PC-3 (cell line): ENCODE data around the gene LRP1B. TPM values are rescaled to one million over a fixed set of nuclear protein-coding genes. Genes with fewer than 3 reads are reported as not detected.

ENCODE experiments used
- ATAC-seq: fragments of 200-7000 bp; cut with Tn5 transposase; 2 replicates; pipeline ENCODE4 v1.9.1; 2020; ENCODE audit warnings: mild to moderate bottlenecking, moderate library complexity
- BruUV-seq: library from RNA; stranded (reverse); fragments of 400-500 nt; replicated peaks from 2 replicates; lab custom pipeline; 2021; lab: Mats Ljungman, UMichigan
- CTCF ChIA-PET: fragments of 300-600 bp; sonication (Branson Sonifier 250); formaldehyde crosslinking; loops from one replicate; lab custom pipeline; 2022; ENCODE audit warnings: antibody characterized with exemption; lab: Charles Lee
- POLR2A ChIA-PET: fragments of 300-600 bp; sonication (Branson Sonifier 250); formaldehyde crosslinking; loops from one replicate; lab custom pipeline; 2022; ENCODE audit warnings: antibody characterized with exemption; ENCODE audit not compliant: unreplicated experiment; lab: Charles Lee
- DNase-seq: peaks from one replicate; pipeline ENCODE4 v3.0.0-alpha.2; 2015
- H2AFZ ChIP-seq: fragments of 300-600 bp; sonication (generic); 2 replicates; pipeline ENCODE4 v1.6.0; 2016; ENCODE audit warnings: antibody characterized with exemption, low read length
- H3F3A ChIP-seq: fragments of 300-600 bp; sonication (generic); one replicate; pipeline ENCODE4 v1.6.0; 2017; ENCODE audit warnings: antibody characterized with exemption, low read length, control low read depth, mild to moderate bottlenecking; ENCODE audit not compliant: unreplicated experiment
- H3K27ac ChIP-seq: fragments of 300-600 bp; sonication (generic); 2 replicates; pipeline ENCODE4 v1.5.1; 2016; ENCODE audit warnings: mild to moderate bottlenecking, low read length
- H3K27me3 ChIP-seq: fragments of 300-600 bp; sonication (generic); 2 replicates; pipeline ENCODE4 v1.6.1; 2016; ENCODE audit warnings: low read length, mixed read lengths
- H3K36me3 ChIP-seq: fragments of 300-600 bp; sonication (generic); 2 replicates; pipeline ENCODE4 v1.6.1; 2016; ENCODE audit warnings: low read depth, mixed run types, low read length, mixed read lengths
- H3K4me1 ChIP-seq: fragments of 300-600 bp; sonication (generic); 2 replicates; pipeline ENCODE4 v1.5.1; 2016; ENCODE audit warnings: low read length; ENCODE audit not compliant: insufficient read depth
- H3K4me2 ChIP-seq: fragments of 300-600 bp; sonication (generic); 2 replicates; pipeline ENCODE4 v1.6.0; 2016; ENCODE audit warnings: low read length
- H3K4me3 ChIP-seq: fragments of 300-600 bp; sonication (generic); 2 replicates; pipeline ENCODE4 v1.5.1; 2016; ENCODE audit warnings: mild to moderate bottlenecking, low read length, mixed read lengths
- H3K79me2 ChIP-seq: fragments of 300-600 bp; sonication (generic); 2 replicates; pipeline ENCODE4 v1.6.1; 2017; ENCODE audit warnings: low read length, mixed read lengths
- H3K9ac ChIP-seq: fragments of 300-600 bp; sonication (generic); 2 replicates; pipeline ENCODE4 v1.6.0; 2016; ENCODE audit warnings: mild to moderate bottlenecking, low read length
- H3K9me2 ChIP-seq: fragments of 300-600 bp; sonication (generic); replicated peaks from 2 replicates; pipeline ENCODE4 v1.6.1; 2016; ENCODE audit warnings: mixed run types, low read length, mixed read lengths
- H3K9me3 ChIP-seq: fragments of 300-600 bp; sonication (generic); 2 replicates; pipeline ENCODE4 v1.6.1; 2016; ENCODE audit warnings: low read length, mixed read lengths
- H4K20me1 ChIP-seq: fragments of 300-600 bp; sonication (generic); 2 replicates; pipeline ENCODE4 v1.6.1; 2016; ENCODE audit warnings: low read length, mixed read lengths
- CTCF ChIP-seq: fragments of 300-600 bp; sonication (generic); conservative IDR thresholded peaks from 2 replicates; pipeline ENCODE4 v1.5.1; 2017; ENCODE audit warnings: antibody characterized with exemption, low read depth, mild to moderate bottlenecking, low read length
- EZH2 ChIP-seq: fragments of 300-600 bp; sonication (generic); IDR thresholded peaks from one replicate; pipeline ENCODE4 v1.6.1; 2017; ENCODE audit warnings: antibody characterized with exemption, mild to moderate bottlenecking, low read length; ENCODE audit not compliant: unreplicated experiment
- EZH2phosphoT487 ChIP-seq: fragments of 300-600 bp; sonication (generic); IDR thresholded peaks from 2 replicates; pipeline ENCODE4 v1.6.1; 2018; ENCODE audit warnings: mild to moderate bottlenecking, antibody characterized with exemption, low read length, borderline replicate concordance
- intact Hi-C: fragments of 100-400 bp; cut with micrococcal nuclease; formaldehyde crosslinking; loops from 2 replicates; pipeline ENCODE4 v1.9.0; 2023
- total RNA-seq: library from RNA; depleted of rRNA; stranded (reverse); fragments of >200 nt; gene quantifications from 2 replicates; pipeline ENCODE4 v1.2.3, GENCODE V29; 2014

Gene LRP1B
- total RNA-seq, 1 experiment from 2014 or later, result 0.04 TPM

DNA sequence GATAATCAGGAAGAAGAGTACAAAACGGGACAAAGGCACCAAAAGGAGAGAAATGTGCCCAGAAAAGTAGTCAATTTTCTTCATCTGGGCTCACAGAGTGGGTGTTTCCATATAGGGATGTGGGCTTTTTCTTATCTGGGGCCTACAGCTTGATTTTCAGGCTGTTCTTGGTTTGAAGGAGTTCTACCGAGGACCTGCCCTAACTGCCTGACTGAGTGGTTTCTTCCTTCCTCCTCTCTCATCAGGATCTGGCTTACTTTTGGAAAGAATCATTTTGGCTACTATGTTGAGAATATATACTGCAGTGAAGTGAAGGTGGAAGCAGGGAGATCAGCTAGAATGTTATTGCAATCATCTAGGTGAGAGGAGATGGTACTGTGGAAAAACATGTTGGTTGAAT, 316.7 kb downstream of the LRP1B start:
- no TSS peak for BruUV-seq
- Histone ChIP-seq H4K20me1 (no peaks in the 10 kb centered on the region), H3K4me2 (no peak overlapping the region), H3K27me3 (no peaks in the 10 kb centered on the region), H3K9ac (no peak overlapping the region), H3K4me3 (no peak overlapping the region), H3K9me3 (0 out of 2 replicates have a peak, but pooled peaks cover 4% of the 10 kb centered on the region), H2AFZ (no peak overlapping the region), H3K4me1 (no peaks in the 10 kb centered on the region), H3K9me2 (no peaks in the 10 kb centered on the region), H3F3A (no peaks in the 10 kb centered on the region), H3K27ac (no peak overlapping the region), H3K79me2 (no peaks in the 10 kb centered on the region), H3K36me3 (no peaks in the 10 kb centered on the region)
- POLR2A ChIA-PET, result no interaction called here
- no peak for ATAC-seq
- CTCF ChIA-PET, result no interaction called here
- no peak for TF ChIP-seq EZH2phosphoT487
- TF ChIP-seq EZH2, result no peak
- TF ChIP-seq CTCF, result no peak
- intact Hi-C loops, result no loop called here
- no peak for DNase-seq

GRCh38 chr2:141810148-141810547, 320.7 kb downstream of the LRP1B start:
- H3K9me3 ChIP-seq, result 0 out of 2 replicates have a peak, but pooled peaks cover 4% of the 10 kb centered on the region
- H3K79me2 ChIP-seq, result no peaks in the 10 kb centered on the region
- H3K4me1 ChIP-seq, result no peaks in the 10 kb centered on the region
- ATAC-seq, result no peak
- no peaks in the 10 kb centered on the region for H3K36me3 ChIP-seq
- no peak overlapping the region for H3K4me2 ChIP-seq
- no peaks in the 10 kb centered on the region for H3F3A ChIP-seq
- no peaks in the 10 kb centered on the region for H3K27me3 ChIP-seq
- POLR2A ChIA-PET, result no interaction called here
- H2AFZ ChIP-seq, result no peak overlapping the region
- intact Hi-C loops, result no loop called here
- H4K20me1 ChIP-seq, result no peaks in the 10 kb centered on the region
- no TSS peak for BruUV-seq
- no peaks in the 10 kb centered on the region for H3K9me2 ChIP-seq
- DNase-seq, result no peak
- TF ChIP-seq EZH2phosphoT487 (no peak), EZH2 (no peak), CTCF (no peak)
- no peak overlapping the region for H3K27ac ChIP-seq
- CTCF ChIA-PET, result no interaction called here
- H3K4me3 ChIP-seq, result no peak overlapping the region
- H3K9ac ChIP-seq, result no peak overlapping the region

- Histone ChIP-seq H3F3A (no peaks in the 10 kb centered on the region), H4K20me1 (no peaks in the 10 kb centered on the region), H3K4me2 (no peak overlapping the region), H3K27ac (no peak overlapping the region), H3K4me1 (no peaks in the 10 kb centered on the region), H3K9me3 (no peaks in the 10 kb centered on the region), H3K79me2 (no peaks in the 10 kb centered on the region), H3K36me3 (no peaks in the 10 kb centered on the region), H3K4me3 (no peak overlapping the region), H3K9ac (no peak overlapping the region), H3K9me2 (no peaks in the 10 kb centered on the region), H2AFZ (no peak overlapping the region), H3K27me3 (no peaks in the 10 kb centered on the region)
- DNase-seq, result no peak
- BruUV-seq, result no TSS peak
- ChIA-PET CTCF (no interaction called here), POLR2A (no interaction called here)
- no peak for ATAC-seq
- TF ChIP-seq EZH2 (no peak), EZH2phosphoT487 (no peak), CTCF (no peak)
- intact Hi-C loops, result no loop called here
Measured at GRCh38 chr2:141806090-141806489, 324.7 kb downstream of the LRP1B start.
